Mononuclear cell (primary cell): Measurements from ENCODE around the gene IGF1. TPM values are rescaled to one million over a fixed set of nuclear protein-coding genes. Genes with fewer than 3 reads are reported as not detected.
"Not testable (repeated sequence)": the region's sequence is repeated elsewhere in the genome, so short reads cannot be mapped to it uniquely, and the experiment has no call there.

Source experiments
- H3K27me3 ChIP-seq: 2 replicates; pipeline ENCODE4 v1.6.0; 2011; ENCODE audit warnings: low read length, control low read depth; ENCODE audit not compliant: insufficient read depth
- H3K4me1 ChIP-seq: 2 replicates; pipeline ENCODE4 v1.5.1; 2011; ENCODE audit warnings: mild to moderate bottlenecking, low read length, control low read depth; ENCODE audit not compliant: insufficient read depth
- H3K4me3 ChIP-seq: 2 replicates; pipeline ENCODE4 v1.5.1; 2011; ENCODE audit warnings: mild to moderate bottlenecking, low read length, moderate library complexity
- H3K9me3 ChIP-seq: 2 replicates; pipeline ENCODE4 v1.5.1; 2011; ENCODE audit warnings: low read depth, mild to moderate bottlenecking, control low read depth, low read length
- total RNA-seq: library from RNA; depleted of rRNA; stranded (reverse); fragments of >200 nt; gene quantifications from one replicate; pipeline ENCODE4 v1.2.3, GENCODE V29; 2012

IGF1 gene
- total RNA-seq, 1 donor = not detected

DNA sequence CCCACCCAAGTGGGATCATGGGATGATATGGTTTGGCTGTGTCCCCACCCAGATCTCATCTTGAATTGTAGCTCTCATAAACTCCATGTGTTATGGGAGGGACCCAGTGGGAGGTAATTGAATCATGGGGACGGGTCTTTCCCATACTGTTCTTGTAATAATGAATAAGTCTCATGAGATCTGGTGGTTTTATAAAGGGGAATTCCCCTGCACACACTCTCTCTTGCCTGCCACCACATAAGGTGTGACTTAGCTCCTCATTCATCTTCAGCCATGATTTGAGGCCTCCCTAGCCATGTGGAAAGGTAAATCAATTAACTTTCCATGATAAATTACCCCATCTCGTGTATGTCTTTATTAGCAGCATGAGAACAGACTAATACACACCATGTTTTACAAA is 109.2 kb downstream of the IGF1 start:
- H3K4me3 ChIP-seq = no peak overlapping the region
- no peaks in the 10 kb centered on the region for H3K9me3 ChIP-seq
- no peaks in the 10 kb centered on the region for H3K27me3 ChIP-seq
- no peaks in the 10 kb centered on the region for H3K4me1 ChIP-seq

DNA sequence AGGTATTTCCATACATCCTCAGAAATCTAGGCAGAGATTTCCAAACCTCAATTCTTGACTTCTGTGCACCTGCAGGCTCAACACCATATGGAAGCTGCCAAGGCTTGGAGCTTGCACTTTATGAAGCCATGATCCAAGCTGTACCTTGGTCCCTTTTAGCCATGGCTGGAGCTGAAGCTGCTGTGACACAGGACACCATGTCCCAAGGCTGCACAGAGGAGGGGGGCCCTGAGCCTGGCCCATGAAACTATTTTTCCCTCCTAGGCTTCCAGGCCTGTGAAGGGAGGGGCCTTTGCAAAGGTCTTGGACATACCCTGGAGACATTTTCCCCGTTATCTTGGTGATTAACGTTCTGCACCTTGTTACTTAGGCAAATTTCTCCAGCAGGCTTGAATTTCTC is 110.5 kb downstream of the IGF1 start:
- no peaks in the 10 kb centered on the region for H3K27me3 ChIP-seq
- no peaks in the 10 kb centered on the region for H3K9me3 ChIP-seq
- no peaks in the 10 kb centered on the region for H3K4me1 ChIP-seq
- H3K4me3 ChIP-seq = no peak overlapping the region

DNA sequence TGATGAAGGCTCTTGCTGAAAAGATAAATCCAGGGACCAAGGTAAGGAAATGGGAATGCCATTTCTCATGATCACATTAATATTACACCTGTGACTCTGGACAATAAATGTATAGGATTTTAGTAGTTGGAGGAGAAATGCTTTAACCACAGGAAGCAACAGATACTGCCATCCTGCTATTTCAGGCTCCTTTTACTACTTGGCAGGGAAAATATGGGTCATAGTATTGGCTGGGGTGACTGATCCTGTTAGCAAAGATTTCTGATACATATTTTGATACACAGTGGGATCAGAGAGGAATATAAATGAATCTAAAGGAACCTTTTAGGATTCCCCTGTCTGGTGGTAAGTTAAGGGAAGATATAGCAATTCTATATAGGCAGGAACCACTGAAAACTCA is 115.0 kb downstream of the IGF1 start:
- H3K9me3 ChIP-seq = no peaks in the 10 kb centered on the region
- no peaks in the 10 kb centered on the region for H3K27me3 ChIP-seq
- no peak overlapping the region for H3K4me3 ChIP-seq
- H3K4me1 ChIP-seq = no peaks in the 10 kb centered on the region

GRCh38 chr12:102364709-102365108 is 115.7 kb downstream of the IGF1 start:
- H3K4me3 ChIP-seq = no peak overlapping the region
- no peaks in the 10 kb centered on the region for H3K4me1 ChIP-seq
- no peaks in the 10 kb centered on the region for H3K9me3 ChIP-seq
- no peaks in the 10 kb centered on the region for H3K27me3 ChIP-seq

DNA sequence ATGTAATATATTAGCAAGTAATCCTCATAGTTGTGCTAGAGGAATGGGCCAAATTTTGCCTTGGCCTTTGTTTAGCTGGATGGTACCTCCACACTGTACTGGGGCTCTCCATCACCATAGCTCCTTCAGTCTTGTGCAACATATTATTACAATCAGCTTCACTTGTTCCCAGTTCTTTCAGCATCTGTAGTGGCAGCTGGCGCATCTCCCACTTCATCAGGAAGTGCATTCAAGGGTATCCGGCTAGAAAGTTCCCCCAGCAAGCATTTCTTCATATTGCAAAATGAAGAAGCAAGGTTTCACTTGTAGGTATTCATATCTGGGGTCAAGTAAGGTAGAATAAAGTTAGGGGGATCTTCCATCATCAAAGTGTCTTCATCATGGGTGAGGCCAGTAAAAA is 123.7 kb downstream of the IGF1 start:
- H3K9me3 ChIP-seq = no peaks in the 10 kb centered on the region
- no peaks in the 10 kb centered on the region for H3K4me1 ChIP-seq
- no peaks in the 10 kb centered on the region for H3K27me3 ChIP-seq
- H3K4me3 ChIP-seq = no peak overlapping the region

DNA sequence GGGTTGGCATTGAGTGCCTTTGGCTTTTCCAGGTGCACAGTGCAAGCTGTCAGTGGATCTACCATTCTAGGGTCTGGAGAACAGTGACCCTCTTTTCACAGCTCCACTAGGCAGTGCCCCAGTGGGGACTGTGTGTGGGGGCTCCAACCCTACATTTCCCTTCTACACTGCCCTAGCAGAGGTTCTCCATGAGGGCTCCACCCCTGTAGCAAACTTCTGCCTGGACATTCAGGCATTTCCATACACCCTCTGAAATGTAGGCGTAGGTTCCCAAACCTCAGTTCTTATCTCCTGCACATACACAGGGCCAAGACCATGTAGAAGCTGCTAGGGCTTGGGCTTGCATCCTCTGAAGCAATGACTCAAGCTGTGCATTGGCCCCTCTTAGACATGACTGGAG is 126.1 kb downstream of the IGF1 start:
- not testable (repeated sequence) for H3K9me3 ChIP-seq, H3K4me1 ChIP-seq, H3K27me3 ChIP-seq, H3K4me3 ChIP-seq

- no peak overlapping the region for H3K4me3 ChIP-seq
- H3K4me1 ChIP-seq = no peaks in the 10 kb centered on the region
- no peaks in the 10 kb centered on the region for H3K9me3 ChIP-seq
- no peaks in the 10 kb centered on the region for H3K27me3 ChIP-seq
These were observed 129.0 kb downstream of the IGF1 start for GRCh38 chr12:102351322-102351721.

- Histone ChIP-seq H3K9me3 (no peaks in the 10 kb centered on the region), H3K27me3 (no peaks in the 10 kb centered on the region), H3K4me1 (no peaks in the 10 kb centered on the region), H3K4me3 (no peak overlapping the region)
These were observed 130.3 kb downstream of the IGF1 start for GRCh38 chr12:102350070-102350469.

- no peaks in the 10 kb centered on the region for H3K4me1 ChIP-seq
These were observed 131.3 kb downstream of the IGF1 start for GRCh38 chr12:102349079-102349478.

DNA sequence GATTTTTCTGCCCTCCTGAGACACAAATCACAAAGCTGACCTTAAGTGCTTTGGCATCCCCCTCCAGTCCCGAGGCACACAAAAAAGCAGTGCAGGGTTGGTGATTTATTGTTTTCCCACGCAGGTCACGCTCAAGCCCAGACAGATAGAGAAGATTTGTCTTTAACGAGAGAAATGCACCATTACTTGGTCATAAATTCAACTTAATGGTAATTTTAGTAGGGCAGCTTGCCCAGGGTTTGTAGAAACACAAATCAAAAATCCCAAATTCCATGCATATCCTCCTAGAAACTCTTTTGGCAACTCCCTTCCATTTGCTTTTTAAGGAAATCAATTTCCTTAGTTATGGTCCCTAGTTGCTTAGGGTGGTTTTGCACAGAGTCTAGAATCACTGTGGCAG is 132.6 kb downstream of the IGF1 start:
- Histone ChIP-seq H3K4me3 (no peak overlapping the region), H3K4me1 (no peaks in the 10 kb centered on the region), H3K27me3 (no peaks in the 10 kb centered on the region), H3K9me3 (no peaks in the 10 kb centered on the region)

More at GRCh38 chr12:102349079-102349478, 131.3 kb downstream of the IGF1 start:
- Histone ChIP-seq H3K27me3 (no peaks in the 10 kb centered on the region), H3K4me3 (no peak overlapping the region), H3K9me3 (no peaks in the 10 kb centered on the region)
